SJCRH30 (cell line): Measurements from ENCODE around the gene GYPA. TPM values are rescaled to one million over a fixed set of nuclear protein-coding genes. Genes with fewer than 3 reads are reported as not detected.
"Not testable (repeated sequence)": the region's sequence is repeated elsewhere in the genome, so short reads cannot be mapped to it uniquely, and the experiment has no call there.

Source experiments
- DNase-seq, 2 experiments: peaks; one replicate each; pipeline ENCODE4 v3.0.0-alpha.2; 2015 to 2020
- H3K27ac ChIP-seq: fragments of 250-450 bp; sonication (Bioruptor Pico); 2 replicates; pipeline ENCODE4 v1.5.1; 2020; ENCODE audit warnings: mild to moderate bottlenecking, moderate library complexity
- H3K27me3 ChIP-seq: fragments of 250-450 bp; sonication (Bioruptor Pico); 2 replicates; pipeline ENCODE4 v1.5.1; 2020; ENCODE audit warnings: mild to moderate bottlenecking, moderate library complexity
- H3K36me3 ChIP-seq: fragments of 250-450 bp; sonication (Bioruptor Pico); 2 replicates; pipeline ENCODE4 v1.5.1; 2020; ENCODE audit warnings: mild to moderate bottlenecking, moderate library complexity
- H3K4me1 ChIP-seq: fragments of 250-450 bp; sonication (Bioruptor Pico); 2 replicates; pipeline ENCODE4 v1.5.1; 2020; ENCODE audit warnings: mild to moderate bottlenecking, moderate library complexity
- H3K4me3 ChIP-seq: fragments of 250-450 bp; sonication (Bioruptor Pico); 2 replicates; pipeline ENCODE4 v1.5.1; 2020; ENCODE audit warnings: mild to moderate bottlenecking, moderate library complexity
- H3K9me3 ChIP-seq: fragments of 250-450 bp; sonication (Bioruptor Pico); replicated peaks from 2 replicates; pipeline ENCODE4 v1.5.1; 2020; ENCODE audit warnings: mild to moderate bottlenecking, moderate library complexity
- total RNA-seq: library from RNA; depleted of rRNA; stranded (reverse); fragments of >200 nt; shearing (Covaris generic); gene quantifications from 2 replicates; pipeline ENCODE4 v1.2.3, GENCODE V29; 2014

Gene GYPA
- total RNA-seq, 1 experiment from 2014 or later: 0.28 TPM

DNA sequence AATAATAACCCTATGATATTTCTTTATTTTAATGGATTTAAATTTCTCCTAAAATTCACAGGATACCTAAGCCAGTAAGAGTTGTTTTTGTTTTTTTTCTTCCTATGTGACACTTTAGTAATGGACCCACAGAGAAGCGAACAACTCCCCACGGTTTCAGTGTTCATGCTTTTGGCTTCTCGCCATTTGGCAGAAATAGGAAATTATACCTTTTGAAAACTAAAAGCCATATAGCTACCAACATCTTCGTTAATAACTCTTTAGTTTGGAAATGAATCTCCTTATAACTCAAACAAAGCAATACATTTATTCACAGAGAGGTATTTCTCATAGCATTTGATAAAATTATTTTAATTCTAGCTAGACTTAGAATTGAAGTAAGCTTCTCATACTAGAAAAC is 527 bp downstream of the GYPA start:
- not testable (repeated sequence) for H3K27me3 ChIP-seq, DNase-seq, H3K4me3 ChIP-seq, H3K4me1 ChIP-seq, H3K27ac ChIP-seq, H3K9me3 ChIP-seq, H3K36me3 ChIP-seq

GRCh38 chr4:144139547-144139946 is 971 bp downstream of the GYPA start:
- H3K36me3 ChIP-seq, H3K27me3 ChIP-seq, H3K4me1 ChIP-seq, DNase-seq, H3K4me3 ChIP-seq, H3K27ac ChIP-seq, H3K9me3 ChIP-seq: not testable (repeated sequence)

- not testable (repeated sequence) for H3K4me1 ChIP-seq, H3K4me3 ChIP-seq, H3K27ac ChIP-seq, H3K36me3 ChIP-seq, DNase-seq, H3K27me3 ChIP-seq, H3K9me3 ChIP-seq
These were observed 2.3 kb downstream of the GYPA start for GRCh38 chr4:144138239-144138638.

DNA sequence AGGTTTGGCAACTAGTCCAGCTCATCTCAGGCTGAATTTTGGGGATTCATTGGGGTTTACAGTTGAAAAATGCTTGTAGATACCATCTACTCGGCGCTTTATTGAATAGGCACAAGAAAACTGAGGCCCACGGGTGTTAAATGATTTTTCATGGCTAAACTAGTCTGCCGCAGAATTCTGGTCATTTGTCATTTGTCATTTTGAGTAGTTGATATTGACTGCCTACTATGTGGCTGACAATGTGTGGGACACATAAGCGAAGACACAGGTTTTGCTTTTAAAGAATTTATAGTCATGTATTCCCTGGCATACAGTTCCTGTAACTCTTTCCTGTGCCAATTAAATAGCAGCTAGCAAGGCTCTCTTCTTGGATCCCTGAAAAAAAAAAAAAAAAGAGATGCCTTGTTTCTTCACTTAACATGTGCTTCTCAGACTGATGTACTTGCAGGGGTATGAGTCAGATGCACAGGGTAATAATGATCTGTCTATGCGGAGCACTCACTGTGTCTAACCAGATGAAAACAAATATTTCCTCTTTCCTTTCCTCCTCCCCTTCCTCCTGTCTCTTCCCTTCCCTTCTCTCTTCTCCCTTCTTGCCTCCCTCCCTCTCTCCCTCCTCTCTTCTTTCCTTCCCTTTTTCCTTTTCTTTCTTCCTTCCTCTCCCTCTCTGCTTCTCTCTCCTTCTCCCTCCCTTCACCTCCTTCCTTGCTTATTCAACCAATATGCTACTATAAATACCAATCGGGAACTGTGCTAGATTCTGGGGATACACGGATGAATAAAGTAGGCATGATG is 3.2 kb downstream of the GYPA start:
- not testable (repeated sequence) for DNase-seq, H3K4me1 ChIP-seq, H3K27ac ChIP-seq, H3K4me3 ChIP-seq, H3K27me3 ChIP-seq, H3K36me3 ChIP-seq, H3K9me3 ChIP-seq

DNA sequence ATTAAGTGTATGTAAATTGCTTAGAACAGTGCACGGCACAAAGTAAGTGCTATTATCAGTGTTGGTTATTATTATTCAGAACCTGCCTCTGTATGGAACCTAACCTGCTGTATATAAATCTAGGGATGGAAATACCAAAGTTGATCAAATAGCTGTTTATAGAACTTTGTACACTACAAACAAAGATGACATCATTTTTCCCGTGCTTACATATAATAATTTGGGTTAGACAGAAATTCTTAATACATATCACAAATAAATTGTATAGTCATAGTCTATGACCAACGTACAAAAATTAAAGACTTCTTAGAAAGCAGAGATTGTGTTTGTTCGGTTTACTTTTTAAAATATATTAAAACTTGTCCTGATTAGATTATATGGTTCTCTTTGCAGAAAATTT is 4.3 kb downstream of the GYPA start:
- H3K4me1 ChIP-seq, DNase-seq, H3K27ac ChIP-seq, H3K9me3 ChIP-seq, H3K4me3 ChIP-seq, H3K36me3 ChIP-seq, H3K27me3 ChIP-seq: not testable (repeated sequence)

- not testable (repeated sequence) for H3K9me3 ChIP-seq, H3K36me3 ChIP-seq, H3K27ac ChIP-seq, DNase-seq, H3K4me3 ChIP-seq, H3K27me3 ChIP-seq, H3K4me1 ChIP-seq
These were observed 10.4 kb downstream of the GYPA start for GRCh38 chr4:144130167-144130566.

DNA sequence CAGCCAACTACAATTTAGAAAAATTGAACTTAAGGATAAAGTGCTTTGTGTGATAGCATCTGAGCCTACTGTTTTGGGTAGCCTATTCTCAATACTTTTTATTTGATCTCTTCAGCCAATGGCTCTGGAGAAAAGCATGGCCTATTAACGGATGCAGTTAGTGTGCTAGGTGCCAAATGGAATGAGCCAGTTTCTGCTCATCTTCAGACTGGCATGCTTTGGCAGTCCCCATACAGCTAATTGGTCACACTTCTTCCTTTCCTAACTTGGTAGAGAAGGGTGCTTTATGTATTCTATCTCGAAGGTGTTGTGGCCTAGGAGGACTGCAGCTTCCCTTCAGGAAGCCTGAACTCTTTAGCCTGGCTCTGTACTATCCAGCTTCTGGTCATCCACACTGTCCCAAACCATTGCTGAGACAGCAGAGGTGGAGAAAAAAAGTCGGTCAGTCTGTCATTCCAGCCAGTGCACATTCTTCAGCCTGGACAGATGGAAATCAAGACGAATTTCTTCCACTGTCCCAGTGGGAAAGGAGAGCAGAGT is 11.1 kb downstream of the GYPA start:
- not testable (repeated sequence) for H3K4me3 ChIP-seq, H3K27ac ChIP-seq, H3K36me3 ChIP-seq, H3K9me3 ChIP-seq, DNase-seq, H3K27me3 ChIP-seq, H3K4me1 ChIP-seq

DNA sequence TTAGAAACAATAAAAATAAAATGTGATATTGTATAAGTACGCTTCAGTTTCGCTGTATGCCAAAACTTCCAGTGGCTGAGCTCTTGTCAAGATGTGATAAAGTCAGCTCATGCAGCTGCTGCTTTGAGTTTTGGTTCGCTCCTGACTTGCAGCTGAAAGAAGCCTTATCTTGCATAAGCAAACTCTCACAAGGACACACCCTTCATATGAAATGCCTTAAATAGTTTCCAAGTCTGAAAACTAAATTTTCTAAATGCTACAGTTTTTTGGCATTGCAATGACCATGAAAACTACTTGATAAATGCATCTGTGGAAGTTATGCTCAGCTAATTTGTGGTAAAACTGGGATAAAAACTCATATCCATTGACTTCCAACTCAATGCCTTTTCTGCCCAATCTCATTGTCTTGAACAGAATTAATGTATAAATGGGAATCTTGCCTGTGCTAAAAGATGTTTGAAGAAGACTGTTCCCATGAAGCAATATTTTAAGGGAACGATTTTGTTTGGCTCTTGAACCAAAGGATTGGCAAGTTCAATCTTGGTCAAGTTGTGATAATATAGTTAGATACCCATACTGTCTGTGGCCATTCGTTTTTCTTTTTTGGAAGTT is 11.7 kb downstream of the GYPA start:
- not testable (repeated sequence) for H3K4me1 ChIP-seq, H3K27ac ChIP-seq, H3K27me3 ChIP-seq, H3K4me3 ChIP-seq, H3K9me3 ChIP-seq, H3K36me3 ChIP-seq, DNase-seq

- not testable (repeated sequence) for H3K9me3 ChIP-seq, H3K4me1 ChIP-seq
These were observed 15.4 kb downstream of the GYPA start for GRCh38 chr4:144125109-144125508.

DNA sequence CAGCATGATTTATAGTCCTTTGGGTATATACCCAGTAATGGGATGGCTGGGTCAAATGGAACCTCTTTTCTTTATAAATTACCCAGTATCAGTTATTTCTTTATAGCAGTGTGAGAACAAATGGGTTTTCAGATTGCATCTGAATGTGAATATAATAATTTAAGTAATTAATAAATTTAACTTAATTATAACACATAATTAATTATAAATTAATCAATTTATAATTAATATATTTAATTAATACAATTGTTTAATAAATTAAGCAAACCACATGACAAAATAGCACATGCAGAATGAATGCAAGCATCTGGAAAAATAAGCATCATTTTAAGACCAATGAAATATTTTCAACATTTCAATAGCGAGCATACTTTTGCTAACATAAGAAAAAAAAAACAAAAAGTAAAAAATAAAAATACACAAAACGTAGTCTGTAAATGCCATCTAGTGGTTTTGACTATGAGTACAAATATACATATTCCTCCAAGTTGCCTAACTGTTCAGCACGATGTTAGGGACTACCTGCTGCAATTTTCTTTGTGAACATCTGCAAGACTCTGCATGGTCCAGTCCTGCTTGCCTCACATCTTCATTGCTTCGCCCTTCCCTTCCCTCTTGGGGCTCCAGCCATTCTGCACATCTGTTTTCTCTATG is 16.4 kb downstream of the GYPA start:
- not testable (repeated sequence) for H3K27me3 ChIP-seq, H3K27ac ChIP-seq, DNase-seq, H3K4me1 ChIP-seq, H3K36me3 ChIP-seq, H3K9me3 ChIP-seq, H3K4me3 ChIP-seq

More at GRCh38 chr4:144125109-144125508, 15.4 kb downstream of the GYPA start:
- not testable (repeated sequence) for H3K27me3 ChIP-seq, H3K4me3 ChIP-seq, H3K27ac ChIP-seq, H3K36me3 ChIP-seq, DNase-seq

DNA sequence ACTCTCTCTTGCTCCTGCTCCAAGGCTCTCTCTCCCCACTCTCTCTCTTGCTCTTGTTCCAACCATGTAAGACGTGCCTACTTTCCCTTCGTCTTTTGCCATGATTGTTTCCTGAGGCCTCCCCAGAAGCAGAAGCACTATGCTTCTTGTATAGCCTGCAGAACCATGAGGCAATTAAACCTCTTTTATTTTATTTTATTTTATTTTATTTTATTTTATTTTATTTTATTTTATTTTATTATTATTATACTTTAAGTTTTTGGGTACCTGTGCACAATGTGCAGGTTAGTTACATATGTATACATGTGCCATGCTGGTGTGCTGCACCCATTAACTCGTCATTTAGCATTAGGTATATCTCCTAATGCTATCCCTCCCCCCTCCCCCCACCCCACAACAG is 17.2 kb downstream of the GYPA start:
- DNase-seq, H3K36me3 ChIP-seq, H3K4me3 ChIP-seq, H3K9me3 ChIP-seq, H3K27me3 ChIP-seq, H3K27ac ChIP-seq, H3K4me1 ChIP-seq: not testable (repeated sequence)

DNA sequence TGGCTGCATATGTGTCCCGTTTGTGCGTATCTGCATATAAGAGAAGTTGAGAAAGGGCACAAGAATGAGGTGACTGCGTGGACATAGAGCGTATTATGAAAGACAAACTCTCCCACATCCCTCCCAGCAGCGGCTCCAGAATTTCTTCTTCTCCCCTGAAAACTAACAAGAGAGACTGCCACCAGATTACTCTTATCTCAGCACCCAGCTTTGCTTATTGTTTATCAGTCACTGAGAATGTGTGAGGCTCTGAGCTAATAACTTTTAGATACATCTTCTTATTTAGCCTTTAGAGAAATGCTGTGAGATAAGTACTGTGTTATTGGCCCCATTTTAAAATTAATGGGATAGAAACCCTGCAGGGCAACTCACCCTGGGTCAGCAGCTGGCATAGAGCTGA is 20.8 kb downstream of the GYPA start:
- not testable (repeated sequence) for DNase-seq, H3K27me3 ChIP-seq, H3K9me3 ChIP-seq, H3K36me3 ChIP-seq, H3K4me1 ChIP-seq, H3K27ac ChIP-seq, H3K4me3 ChIP-seq

GRCh38 chr4:144115519-144115918 is 25.0 kb downstream of the GYPA start:
- Histone ChIP-seq H3K4me3 (no peak overlapping the region), H3K9me3 (no peaks in the 10 kb centered on the region), H3K27me3 (no peaks in the 10 kb centered on the region), H3K27ac (no peak overlapping the region), H3K36me3 (no peaks in the 10 kb centered on the region), H3K4me1 (no peaks in the 10 kb centered on the region)
- DNase-seq: no peak

DNA sequence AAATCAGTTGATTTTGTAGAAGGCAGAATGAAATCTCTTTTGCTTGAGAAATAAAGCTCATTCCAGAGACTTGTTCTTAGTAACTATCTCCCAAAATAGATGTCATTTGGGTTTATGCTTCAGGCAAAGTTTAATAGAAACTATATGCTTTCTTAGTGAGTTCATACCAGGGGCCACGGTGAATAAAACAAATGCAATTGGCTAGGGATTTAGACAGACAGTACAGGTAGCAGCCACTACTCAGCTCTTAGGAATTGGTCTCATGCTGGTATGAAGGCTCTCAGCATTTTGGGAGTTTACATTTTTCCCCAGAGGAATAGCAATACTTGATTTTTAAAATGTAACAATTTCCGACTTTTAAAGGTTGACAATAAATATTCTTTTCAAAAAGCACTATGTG is 27.0 kb downstream of the GYPA start:
- H3K27me3 ChIP-seq: no peaks in the 10 kb centered on the region
- H3K36me3 ChIP-seq: no peaks in the 10 kb centered on the region
- no peaks in the 10 kb centered on the region for H3K9me3 ChIP-seq
- no peak for DNase-seq
- no peaks in the 10 kb centered on the region for H3K4me1 ChIP-seq
- no peak overlapping the region for H3K27ac ChIP-seq
- H3K4me3 ChIP-seq: no peak overlapping the region

GRCh38 chr4:144104509-144105130 is 35.9 kb downstream of the GYPA start:
- Histone ChIP-seq H3K36me3 (no peaks in the 10 kb centered on the region), H3K27ac (no peak overlapping the region), H3K27me3 (no peaks in the 10 kb centered on the region), H3K9me3 (no peaks in the 10 kb centered on the region), H3K4me1 (no peaks in the 10 kb centered on the region), H3K4me3 (no peak overlapping the region)
- no peak for DNase-seq
